Stomach smooth muscle (tissue), 2 donors: ENCODE measurements around the gene MPRIP.
"Not testable (repeated sequence)": the region's sequence is repeated elsewhere in the genome, so short reads cannot be mapped to it uniquely, and the experiment has no call there.

Experiments
- H3K27ac ChIP-seq: one replicate; pipeline ENCODE4 v1.7.0; 2013; ENCODE audit warnings: mild to moderate bottlenecking, low read length, inconsistent platforms
- H3K27me3 ChIP-seq, 2 donors: one replicate each; pipeline ENCODE4 v1.7.0; 2013; ENCODE audit warnings: low read length in 2 of 2; ENCODE audit not compliant: insufficient read depth in 2 of 2, control insufficient read depth in 1 of 2
- H3K36me3 ChIP-seq, 2 donors: one replicate each; pipeline ENCODE4 v1.7.0; 2013; ENCODE audit warnings: low read length in 2 of 2; ENCODE audit not compliant: control insufficient read depth in 2 of 2, insufficient read depth in 2 of 2
- H3K4me1 ChIP-seq: one replicate; pipeline ENCODE4 v1.7.0; 2013; ENCODE audit warnings: low read length; ENCODE audit not compliant: control insufficient read depth, insufficient read depth
- H3K4me3 ChIP-seq, 2 donors: one replicate each; pipeline ENCODE4 v1.7.0; 2013; ENCODE audit warnings: low read length in 2 of 2
- H3K9ac ChIP-seq, 2 donors: one replicate each; pipeline ENCODE4 v1.7.0; 2013; ENCODE audit warnings: low read length in 2 of 2, mild to moderate bottlenecking in 1 of 2
- H3K9me3 ChIP-seq, 2 donors: one replicate each; pipeline ENCODE4 v1.7.0; 2013; ENCODE audit warnings: low read length in 2 of 2; ENCODE audit not compliant: control insufficient read depth in 2 of 2
- donor health status: healthy.
- donor health status: Pancreatic carcinoma.

Gene MPRIP, protein sequence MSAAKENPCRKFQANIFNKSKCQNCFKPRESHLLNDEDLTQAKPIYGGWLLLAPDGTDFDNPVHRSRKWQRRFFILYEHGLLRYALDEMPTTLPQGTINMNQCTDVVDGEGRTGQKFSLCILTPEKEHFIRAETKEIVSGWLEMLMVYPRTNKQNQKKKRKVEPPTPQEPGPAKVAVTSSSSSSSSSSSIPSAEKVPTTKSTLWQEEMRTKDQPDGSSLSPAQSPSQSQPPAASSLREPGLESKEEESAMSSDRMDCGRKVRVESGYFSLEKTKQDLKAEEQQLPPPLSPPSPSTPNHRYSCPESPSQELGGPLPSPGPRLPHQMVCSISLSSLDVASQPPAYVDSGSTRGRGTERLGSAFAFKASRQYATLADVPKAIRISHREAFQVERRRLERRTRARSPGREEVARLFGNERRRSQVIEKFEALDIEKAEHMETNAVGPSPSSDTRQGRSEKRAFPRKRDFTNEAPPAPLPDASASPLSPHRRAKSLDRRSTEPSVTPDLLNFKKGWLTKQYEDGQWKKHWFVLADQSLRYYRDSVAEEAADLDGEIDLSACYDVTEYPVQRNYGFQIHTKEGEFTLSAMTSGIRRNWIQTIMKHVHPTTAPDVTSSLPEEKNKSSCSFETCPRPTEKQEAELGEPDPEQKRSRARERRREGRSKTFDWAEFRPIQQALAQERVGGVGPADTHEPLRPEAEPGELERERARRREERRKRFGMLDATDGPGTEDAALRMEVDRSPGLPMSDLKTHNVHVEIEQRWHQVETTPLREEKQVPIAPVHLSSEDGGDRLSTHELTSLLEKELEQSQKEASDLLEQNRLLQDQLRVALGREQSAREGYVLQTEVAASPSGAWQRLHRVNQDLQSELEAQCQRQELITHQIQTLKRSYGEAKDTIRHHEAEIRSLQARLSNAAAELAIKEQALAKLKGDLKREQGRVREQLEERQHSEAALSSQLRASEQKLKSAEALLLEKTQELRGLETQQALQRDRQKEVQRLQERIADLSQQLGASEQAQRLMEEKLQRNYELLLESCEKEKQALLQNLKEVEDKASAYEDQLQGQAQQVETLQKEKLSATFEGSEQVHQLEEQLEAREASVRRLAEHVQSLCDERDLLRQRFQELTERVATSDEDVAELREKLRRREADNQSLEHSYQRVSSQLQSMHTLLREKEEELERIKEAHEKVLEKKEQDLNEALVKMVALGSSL (N-terminal part only)

DNA sequence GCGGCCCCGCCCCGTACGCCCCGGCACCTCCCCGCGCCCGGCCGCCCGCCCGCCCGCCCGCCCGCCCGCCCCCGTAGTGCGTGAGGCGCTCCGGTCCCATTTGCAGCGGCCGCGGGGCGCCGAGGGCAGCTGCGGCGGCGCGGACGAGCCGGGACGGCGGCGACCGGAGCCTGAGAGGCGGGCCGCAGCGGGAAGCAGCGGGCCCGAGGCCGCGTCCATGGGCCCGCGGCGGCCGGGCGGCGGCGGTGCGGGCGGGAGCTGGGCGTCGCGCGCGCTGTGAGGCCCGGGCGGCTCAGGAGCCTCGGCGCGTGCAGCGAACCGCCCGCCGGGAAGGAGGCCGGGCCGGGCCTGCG lies at the start of gene MPRIP:
Gene MPRIP (plus strand): TSS at position 74 of the 353 bp plus-strand sequence. CDS start 392 bp downstream, outside the sequence.
- no peaks in the 10 kb centered on the region for H3K36me3 ChIP-seq
- peak within 1 kb of the TSS; percentile 89 to 94 for H3K4me3 ChIP-seq
- H3K9me3 ChIP-seq = no peaks in the 10 kb centered on the region
- peak within 1 kb of the TSS; percentile 62 for H3K27ac ChIP-seq
- peaks cover 32% of the 10 kb centered on the region for H3K4me1 ChIP-seq
- no peaks in the 10 kb centered on the region for H3K27me3 ChIP-seq
- peak within 1 kb of the TSS; percentile 86 to 88 for H3K9ac ChIP-seq

DNA sequence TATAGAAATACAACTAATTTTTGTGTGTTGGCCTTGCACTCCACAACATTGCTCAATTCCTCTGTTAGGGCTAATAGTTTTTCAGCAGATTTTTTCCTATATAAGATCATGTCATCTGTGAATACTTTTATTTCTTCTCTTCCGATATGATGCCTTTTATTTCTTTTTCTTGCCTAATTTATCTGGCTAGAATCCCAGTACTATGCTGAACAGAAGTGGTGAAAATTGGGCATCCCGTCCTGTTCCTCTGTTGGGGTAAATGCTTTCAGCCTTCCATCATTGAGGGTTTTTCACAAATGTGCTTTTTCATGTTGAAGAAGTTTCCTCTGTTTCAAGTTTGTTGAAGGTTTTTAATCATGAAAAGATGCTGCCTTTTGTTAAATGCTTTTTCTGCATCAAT lies 47.6 kb upstream of the MPRIP start:
- Histone ChIP-seq H3K9me3 (no peaks in the 10 kb centered on the region), H3K4me3 (no peak overlapping the region), H3K9ac (no peak overlapping the region), H3K36me3 (no peaks in the 10 kb centered on the region), H3K27ac (no peak overlapping the region), H3K27me3 (no peaks in the 10 kb centered on the region), H3K4me1 (no peaks in the 10 kb centered on the region)

DNA sequence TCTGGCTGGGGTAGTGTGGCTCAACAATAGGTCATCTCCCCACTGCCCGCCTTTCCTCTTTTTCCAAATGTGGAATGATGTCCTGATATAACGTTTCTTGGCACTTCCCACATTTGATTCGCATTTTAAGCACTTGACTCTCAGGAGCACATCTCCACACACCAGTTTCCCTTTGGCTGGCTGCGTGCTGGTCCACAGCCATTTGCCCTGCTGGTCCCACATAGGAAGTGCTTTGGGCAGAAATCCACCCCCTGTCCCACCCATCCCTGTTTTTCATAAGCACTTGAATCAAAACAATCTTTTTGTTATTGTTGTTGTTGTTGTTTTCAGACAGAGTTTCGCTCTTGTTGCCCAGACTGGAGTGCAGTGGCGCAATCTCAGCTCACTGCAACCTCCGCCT lies 46.3 kb upstream of the MPRIP start:
- Histone ChIP-seq H3K36me3 (no peaks in the 10 kb centered on the region), H3K27me3 (peaks cover 0 to 2% of the 10 kb centered on the region in 2 donors), H3K4me3 (no peak overlapping the region), H3K4me1 (no peaks in the 10 kb centered on the region), H3K27ac (no peak overlapping the region), H3K9ac (no peak overlapping the region), H3K9me3 (no peaks in the 10 kb centered on the region)

DNA sequence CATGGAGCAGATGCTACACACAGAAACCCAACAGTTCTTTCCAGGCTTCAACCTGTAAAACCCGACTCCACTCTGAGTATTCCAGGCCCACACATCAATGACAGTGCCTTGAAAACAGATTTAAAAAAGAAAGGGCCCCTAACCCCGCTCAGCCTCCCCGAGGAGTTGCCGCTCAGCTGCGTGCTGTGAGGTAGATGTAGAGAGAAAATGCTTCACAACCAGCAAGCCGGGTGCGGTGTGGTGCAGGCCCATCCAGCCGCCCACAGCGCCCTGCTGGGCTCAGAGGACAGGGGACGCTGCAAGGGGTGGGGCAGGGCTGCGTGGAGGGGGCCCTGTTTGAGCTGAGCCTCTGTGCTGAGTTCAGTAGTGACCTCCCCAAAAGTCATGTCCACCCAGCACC lies 45.5 kb upstream of the MPRIP start:
- not testable (repeated sequence) for H3K9ac ChIP-seq, H3K36me3 ChIP-seq, H3K9me3 ChIP-seq, H3K4me3 ChIP-seq, H3K4me1 ChIP-seq, H3K27me3 ChIP-seq, H3K27ac ChIP-seq

DNA sequence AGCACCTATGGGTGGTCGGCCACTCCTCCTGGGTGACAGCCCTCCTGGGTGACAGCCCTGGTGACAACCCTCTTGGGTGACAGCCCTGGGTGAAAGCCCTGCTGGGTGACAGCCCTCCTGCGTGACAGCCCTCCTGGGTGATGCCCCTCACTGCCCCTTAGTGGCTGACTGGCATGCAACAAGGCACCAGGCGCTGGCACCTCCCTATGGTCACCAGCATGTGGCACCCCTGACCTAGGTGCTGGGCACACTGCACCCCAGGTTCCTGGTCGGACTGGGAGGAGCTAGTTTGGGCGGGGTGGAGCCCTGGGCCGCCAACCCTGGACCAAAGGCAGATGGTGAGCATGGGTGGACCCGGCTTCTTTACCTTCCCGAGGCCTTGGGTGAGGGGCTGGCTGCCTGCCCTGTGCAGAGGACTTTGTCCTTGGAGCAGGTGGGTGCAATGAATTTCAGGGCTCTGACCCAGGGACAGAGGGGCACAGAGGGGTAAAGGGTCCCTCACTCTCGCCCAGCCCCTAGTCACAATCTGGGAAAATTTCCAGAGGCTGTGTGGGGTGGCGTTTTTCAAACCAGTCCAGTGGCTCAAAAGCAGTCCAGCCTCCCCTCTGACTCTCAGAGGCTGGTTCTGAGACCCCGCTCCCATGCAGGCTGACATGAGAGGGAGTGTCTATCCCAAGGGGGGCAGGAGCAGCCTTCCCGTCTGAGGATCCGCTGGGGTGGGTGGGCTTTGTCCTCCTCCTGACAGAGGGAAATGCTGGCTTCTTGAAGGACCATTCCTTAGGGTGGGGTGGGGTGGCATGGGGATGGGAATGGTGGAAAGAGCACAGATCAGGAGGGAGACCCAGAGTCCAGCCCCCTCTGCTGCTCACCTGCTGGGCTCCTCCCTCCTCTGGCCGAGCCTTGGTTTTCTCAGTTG lies 44.5 kb upstream of the MPRIP start:
- Histone ChIP-seq H3K27ac (no peak overlapping the region), H3K36me3 (no peaks in the 10 kb centered on the region), H3K9ac (no peak overlapping the region), H3K4me1 (peaks cover 4% of the 10 kb centered on the region), H3K9me3 (no peaks in the 10 kb centered on the region), H3K4me3 (no peak overlapping the region), H3K27me3 (peaks cover 0 to 2% of the 10 kb centered on the region in 2 donors)

DNA sequence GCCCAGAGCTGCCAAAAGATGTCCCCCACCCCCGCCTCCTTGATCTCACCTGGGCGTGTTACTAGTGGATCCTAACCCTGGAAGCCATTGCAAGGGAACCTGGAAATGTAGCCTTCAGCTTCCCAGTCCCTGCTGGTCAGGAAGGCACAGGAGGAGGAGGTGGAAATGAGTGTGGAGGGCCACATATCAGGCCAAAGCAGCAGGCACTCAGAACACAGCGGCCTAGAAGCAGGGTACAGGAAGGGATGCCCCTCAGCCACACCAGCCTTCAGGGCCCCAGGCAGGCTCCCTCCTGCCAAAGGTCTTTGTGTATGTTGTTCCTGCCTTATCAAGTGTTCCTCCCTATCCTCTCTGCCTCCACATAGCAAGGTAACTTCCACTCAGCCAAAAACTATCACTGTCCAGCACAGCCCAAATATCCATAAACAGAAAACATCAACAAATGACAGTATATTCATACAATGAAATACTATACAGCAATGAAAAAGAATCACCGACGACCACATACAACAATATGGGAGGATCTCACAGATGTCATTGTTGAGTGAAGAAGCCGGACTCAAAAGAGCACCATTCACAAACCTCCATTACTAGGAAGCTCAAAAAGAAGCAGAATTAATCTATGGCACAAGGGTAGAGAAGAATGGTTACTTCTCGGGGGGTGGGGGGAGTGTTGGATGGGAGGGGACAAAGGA lies 42.2 kb upstream of the MPRIP start:
- H3K27ac ChIP-seq = no peak overlapping the region
- H3K4me1 ChIP-seq = peaks cover 4% of the 10 kb centered on the region
- no peaks in the 10 kb centered on the region for H3K9me3 ChIP-seq

DNA sequence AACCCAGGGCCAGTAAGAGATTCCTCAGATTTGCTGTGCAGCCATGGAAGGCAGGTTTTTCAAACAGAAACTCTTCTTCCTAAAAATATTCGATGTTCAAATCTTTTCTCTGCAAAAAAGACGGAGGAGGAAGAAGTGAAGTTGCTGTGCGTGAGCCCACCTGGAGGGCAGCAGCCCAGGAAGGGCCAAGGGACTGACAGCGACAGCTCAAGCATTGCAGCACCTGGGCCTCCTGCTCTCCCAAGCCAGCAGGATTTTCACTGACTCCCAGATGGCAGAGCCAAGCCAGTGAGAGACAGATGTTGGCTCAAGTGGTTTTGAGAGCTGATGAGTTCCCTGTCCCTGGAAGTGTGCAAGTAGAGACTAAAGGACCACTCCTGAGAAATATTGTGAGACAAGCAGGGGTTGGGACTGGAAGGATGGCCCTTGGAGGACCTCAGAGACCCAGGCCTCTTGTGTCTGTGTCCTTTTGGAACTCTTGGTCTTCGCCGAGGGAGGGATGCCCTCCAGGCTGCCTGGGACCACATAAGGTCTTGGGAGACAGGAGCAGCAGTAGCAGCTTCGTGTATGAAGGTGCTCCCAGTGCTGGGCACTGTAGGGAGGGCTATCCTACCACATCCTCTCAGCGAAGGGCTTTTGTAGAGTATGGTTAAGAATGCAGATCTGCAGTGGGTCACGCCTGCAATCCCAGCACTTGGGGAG lies 41.0 kb upstream of the MPRIP start:
- no peak overlapping the region for H3K27ac ChIP-seq
- H3K9ac ChIP-seq = no peak overlapping the region
- H3K27me3 ChIP-seq = peaks cover 0 to 2% of the 10 kb centered on the region in 2 donors
- peaks cover 4% of the 10 kb centered on the region for H3K4me1 ChIP-seq
- H3K4me3 ChIP-seq = no peak overlapping the region
- no peaks in the 10 kb centered on the region for H3K9me3 ChIP-seq
- H3K36me3 ChIP-seq = no peaks in the 10 kb centered on the region

More for the DNA sequence above, 42.2 kb upstream of the MPRIP start:
- peaks cover 0 to 2% of the 10 kb centered on the region in 2 donors for H3K27me3 ChIP-seq
- H3K9ac ChIP-seq = no peak overlapping the region
- no peaks in the 10 kb centered on the region for H3K36me3 ChIP-seq
- H3K4me3 ChIP-seq = no peak overlapping the region

DNA sequence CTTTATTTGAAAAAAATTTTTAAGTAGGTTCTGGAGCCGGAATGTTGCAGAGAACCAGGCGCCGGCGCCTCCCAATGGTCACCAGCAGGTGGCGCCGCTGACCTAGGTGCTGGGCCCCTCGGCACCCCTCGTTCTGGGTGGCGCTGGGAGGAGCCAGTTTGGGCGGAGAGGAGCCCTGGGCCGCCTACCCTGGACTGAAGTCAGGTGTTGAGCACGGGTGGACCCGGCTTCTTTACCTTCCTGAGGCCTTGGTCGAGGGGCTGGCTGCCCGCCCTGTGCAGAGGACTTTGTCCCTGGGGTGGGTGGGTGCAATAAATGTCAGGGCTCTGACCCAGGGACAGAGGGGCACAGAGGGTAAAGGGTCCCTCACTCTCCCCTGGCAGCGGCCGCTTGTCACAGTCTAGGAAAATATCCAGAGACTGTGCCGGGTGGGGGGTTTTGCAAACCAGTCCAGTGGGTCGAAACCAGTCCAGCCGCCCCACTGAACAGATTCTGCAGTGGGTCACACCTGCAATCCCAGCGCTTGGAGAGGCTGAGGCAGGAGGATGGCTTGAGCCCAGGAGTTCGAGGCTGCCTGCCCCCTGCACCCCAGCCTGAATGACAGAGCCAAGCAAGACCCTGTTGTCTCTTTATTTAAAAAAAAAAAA lies 40.3 kb upstream of the MPRIP start:
- Histone ChIP-seq H3K27ac (no peak overlapping the region), H3K4me1 (peaks cover 4% of the 10 kb centered on the region), H3K9ac (no peak overlapping the region), H3K9me3 (no peaks in the 10 kb centered on the region), H3K4me3 (peak overlapping the region in 1 of 2 donors; percentile 49), H3K36me3 (no peaks in the 10 kb centered on the region), H3K27me3 (peaks cover 0 to 2% of the 10 kb centered on the region in 2 donors)
